Middle frontal gyrus (tissue), 1 donor: ENCODE results near the gene GCSAM.
A peak's percentile ranks its signal among the peaks of the same experiment; 100 is the strongest.

Experiments used
- DNase-seq: peaks from one replicate; pipeline ENCODE4 v3.0.0-alpha.2; 2015; ENCODE audit warnings: low spot score; ENCODE audit errors: extremely low spot score

The GCSAM gene

GRCh38 chr3:112132975-112133448 is at the start of gene GCSAM:
GCSAM (minus strand) TSS chr3:112133248; CDS start chr3:112133120, 128 bp downstream.
- DNase-seq, result no peak

- DNase-seq, result no peak
Measured at GRCh38 chr3:112175646-112176045, 42.6 kb upstream of the GCSAM start.

- no peak for DNase-seq
Measured at GRCh38 chr3:112175037-112175436, 42.0 kb upstream of the GCSAM start.

GRCh38 chr3:112171144-112171543 is 38.1 kb upstream of the GCSAM start:
- DNase-seq, result no peak

- DNase-seq, result no peak
Measured at GRCh38 chr3:112170046-112170445, 37.0 kb upstream of the GCSAM start.

GRCh38 chr3:112167758-112168157 is 34.7 kb upstream of the GCSAM start:
- DNase-seq, result no peak

- DNase-seq, result no peak
Measured at GRCh38 chr3:112149136-112149535, 16.1 kb upstream of the GCSAM start.

GRCh38 chr3:112143689-112144088 is 10.6 kb upstream of the GCSAM start:
- no peak for DNase-seq

GRCh38 chr3:112143251-112143650 is 10.2 kb upstream of the GCSAM start:
- DNase-seq, result no peak

GRCh38 chr3:112141293-112141692 is 8.2 kb upstream of the GCSAM start:
- no peak for DNase-seq

GRCh38 chr3:112140584-112140983 is 7.5 kb upstream of the GCSAM start:
- no peak for DNase-seq

- no peak for DNase-seq
Measured at GRCh38 chr3:112138219-112138969, 5.3 kb upstream of the GCSAM start.

- no peak for DNase-seq
Measured at GRCh38 chr3:112137781-112138180, 4.7 kb upstream of the GCSAM start.

GRCh38 chr3:112136959-112137693 is 4.1 kb upstream of the GCSAM start:
- DNase-seq, result peak; percentile 21

GRCh38 chr3:112136046-112136445 is 3.0 kb upstream of the GCSAM start:
- DNase-seq, result no peak

- DNase-seq, result no peak
Measured at GRCh38 chr3:112134335-112135124, 1.5 kb upstream of the GCSAM start.

- no peak for DNase-seq
Measured at GRCh38 chr3:112133626-112134334, 732 bp upstream of the GCSAM start.

- no peak for DNase-seq
Measured at GRCh38 chr3:112132554-112132953, 494 bp downstream of the GCSAM start.

GRCh38 chr3:112132088-112132487 is 960 bp downstream of the GCSAM start:
- DNase-seq, result no peak

- DNase-seq, result no peak
Measured at GRCh38 chr3:112131111-112131510, 1.9 kb downstream of the GCSAM start.

- no peak for DNase-seq
Measured at GRCh38 chr3:112130638-112130993, 2.4 kb downstream of the GCSAM start.
